Raji (cell line): Measurements from ENCODE around the gene ZNFX1.

Experiments used
- POLR2A ChIP-seq: IDR thresholded peaks from 2 replicates; pipeline ENCODE4 v1.6.1; 2011; ENCODE audit warnings: low read depth, low read length, control low read depth; ENCODE audit not compliant: insufficient read depth

Gene ZNFX1

GRCh38 chr20:49248879-49249665 lies 28.8 kb downstream of the ZNFX1 start:
- no peak for TF ChIP-seq POLR2A

- no peak for TF ChIP-seq POLR2A
These were observed 29.6 kb downstream of the ZNFX1 start for GRCh38 chr20:49248301-49248700.

GRCh38 chr20:49247792-49248191 lies 30.1 kb downstream of the ZNFX1 start:
- no peak for TF ChIP-seq POLR2A

GRCh38 chr20:49247169-49247723 lies 30.6 kb downstream of the ZNFX1 start:
- TF ChIP-seq POLR2A: no peak

- TF ChIP-seq POLR2A: no peak
These were observed 31.7 kb downstream of the ZNFX1 start for GRCh38 chr20:49245921-49246740.

GRCh38 chr20:49237531-49237930 lies 40.3 kb downstream of the ZNFX1 start:
- TF ChIP-seq POLR2A: no peak

- TF ChIP-seq POLR2A: no peak
These were observed 41.6 kb downstream of the ZNFX1 start for GRCh38 chr20:49236301-49236700.

GRCh38 chr20:49234831-49235230 lies 43.0 kb downstream of the ZNFX1 start:
- no peak for TF ChIP-seq POLR2A

- TF ChIP-seq POLR2A: no peak
These were observed 44.6 kb downstream of the ZNFX1 start for GRCh38 chr20:49233226-49233625.

- TF ChIP-seq POLR2A: no peak
These were observed 46.4 kb downstream of the ZNFX1 start for GRCh38 chr20:49231471-49231870.

- TF ChIP-seq POLR2A: no peak
These were observed 47.2 kb downstream of the ZNFX1 start for GRCh38 chr20:49230561-49231133.

- TF ChIP-seq POLR2A: no peak
These were observed 47.8 kb downstream of the ZNFX1 start for GRCh38 chr20:49230021-49230420.

GRCh38 chr20:49229381-49229780 lies 48.5 kb downstream of the ZNFX1 start:
- no peak for TF ChIP-seq POLR2A

- TF ChIP-seq POLR2A: no peak
These were observed 49.2 kb downstream of the ZNFX1 start for GRCh38 chr20:49228676-49229075.

- no peak for TF ChIP-seq POLR2A
These were observed 52.0 kb downstream of the ZNFX1 start for GRCh38 chr20:49225896-49226295.
